Suprapubic skin (tissue), 3 donors: Measurements from ENCODE around the gene CACNA1H.

Experiments used
- CTCF ChIP-seq, 2 donors: fragments of 200-600 bp in 1 of 2; fragments of 450-650 bp in 1 of 2; sonication (generic) in 1 of 2; IDR thresholded peaks; one replicate each; pipeline ENCODE4 v1.5.1; 2016 to 2019; ENCODE audit warnings: antibody characterized with exemption in 2 of 2, mild to moderate bottlenecking in 1 of 2, moderate library complexity in 1 of 2
- POLR2A ChIP-seq, 2 donors: fragments of 450-650 bp; IDR thresholded peaks; one replicate each; pipeline ENCODE4 v1.6.1; 2017; ENCODE audit warnings: antibody characterized with exemption in 2 of 2, mild to moderate bottlenecking in 2 of 2, moderate library complexity in 2 of 2

DNA sequence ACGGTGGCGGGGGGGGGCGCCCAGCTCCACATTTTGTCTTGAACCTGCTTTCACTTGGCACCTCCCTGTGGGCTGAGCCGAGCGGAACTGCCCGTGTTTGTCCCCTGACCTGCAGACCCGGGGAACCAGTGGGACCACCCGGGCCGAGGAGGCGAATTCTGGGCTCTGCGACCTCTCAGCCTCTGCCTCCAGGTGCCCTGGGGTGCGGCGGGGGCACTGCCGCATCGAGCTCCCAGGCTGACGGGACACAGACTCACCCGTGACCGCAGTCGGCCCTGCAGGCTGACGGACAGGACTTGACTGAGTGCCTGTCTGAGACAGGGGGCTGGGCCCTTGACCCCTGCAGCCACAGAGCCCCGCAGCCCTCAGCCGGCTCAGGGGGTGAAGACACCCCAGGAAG is 45.8 kb upstream of the CACNA1H start:
- TF ChIP-seq CTCF (IDR thresholded peaks at IDR 0.05) (no peak), POLR2A (IDR thresholded peaks at IDR 0.05) (no peak)
